AG10803 (cell line): ENCODE measurements around the gene OSER1.
A peak's percentile ranks its signal among the peaks of the same experiment; 100 is the strongest.

ENCODE experiments used
- DNase-seq: peaks from one replicate; pipeline ENCODE4 v3.0.0; 2010; ENCODE audit warnings: low read depth
- H3K4me3 ChIP-seq: 2 replicates; pipeline ENCODE4 v1.5.1; 2011; ENCODE audit warnings: mild to moderate bottlenecking, low read length, control low read depth
- TF ChIP-seq, protein P1 (sequence below): conservative IDR thresholded peaks from 2 replicates; pipeline ENCODE4 v1.5.1; 2011; ENCODE audit warnings: mild to moderate bottlenecking, low read length, control low read depth, inconsistent platforms

Gene OSER1

DNA sequence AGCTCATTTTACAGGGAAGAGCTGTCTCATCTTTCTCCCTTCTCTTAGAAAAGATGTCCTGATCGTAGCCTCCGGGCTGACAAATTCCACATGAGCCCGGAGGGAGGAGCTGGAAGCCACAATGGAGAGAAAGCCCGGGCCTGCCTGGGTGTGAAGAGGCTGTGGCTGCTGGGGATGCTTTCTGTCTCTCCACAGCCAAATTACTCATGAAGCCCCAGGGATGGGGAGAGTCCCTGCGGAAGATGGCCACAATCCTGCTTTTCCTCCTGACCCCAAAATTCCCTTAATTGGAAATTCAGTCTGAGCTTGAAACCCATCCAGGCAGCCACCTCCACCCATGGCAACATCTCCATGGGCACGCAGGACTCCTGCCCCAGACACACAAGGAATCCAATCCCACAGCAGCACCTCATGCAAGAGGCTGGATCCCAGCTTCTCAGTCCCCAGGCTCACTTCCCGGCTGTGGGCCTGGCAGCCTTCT, 56.0 kb downstream of the OSER1 start:
- peak; percentile 74 for DNase-seq
- H3K4me3 ChIP-seq = no peak overlapping the region
- TF ChIP-seq, protein P1, sequence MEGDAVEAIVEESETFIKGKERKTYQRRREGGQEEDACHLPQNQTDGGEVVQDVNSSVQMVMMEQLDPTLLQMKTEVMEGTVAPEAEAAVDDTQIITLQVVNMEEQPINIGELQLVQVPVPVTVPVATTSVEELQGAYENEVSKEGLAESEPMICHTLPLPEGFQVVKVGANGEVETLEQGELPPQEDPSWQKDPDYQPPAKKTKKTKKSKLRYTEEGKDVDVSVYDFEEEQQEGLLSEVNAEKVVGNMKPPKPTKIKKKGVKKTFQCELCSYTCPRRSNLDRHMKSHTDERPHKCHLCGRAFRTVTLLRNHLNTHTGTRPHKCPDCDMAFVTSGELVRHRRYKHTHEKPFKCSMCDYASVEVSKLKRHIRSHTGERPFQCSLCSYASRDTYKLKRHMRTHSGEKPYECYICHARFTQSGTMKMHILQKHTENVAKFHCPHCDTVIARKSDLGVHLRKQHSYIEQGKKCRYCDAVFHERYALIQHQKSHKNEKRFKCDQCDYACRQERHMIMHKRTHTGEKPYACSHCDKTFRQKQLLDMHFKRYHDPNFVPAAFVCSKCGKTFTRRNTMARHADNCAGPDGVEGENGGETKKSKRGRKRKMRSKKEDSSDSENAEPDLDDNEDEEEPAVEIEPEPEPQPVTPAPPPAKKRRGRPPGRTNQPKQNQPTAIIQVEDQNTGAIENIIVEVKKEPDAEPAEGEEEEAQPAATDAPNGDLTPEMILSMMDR = peak; percentile 37

DNA sequence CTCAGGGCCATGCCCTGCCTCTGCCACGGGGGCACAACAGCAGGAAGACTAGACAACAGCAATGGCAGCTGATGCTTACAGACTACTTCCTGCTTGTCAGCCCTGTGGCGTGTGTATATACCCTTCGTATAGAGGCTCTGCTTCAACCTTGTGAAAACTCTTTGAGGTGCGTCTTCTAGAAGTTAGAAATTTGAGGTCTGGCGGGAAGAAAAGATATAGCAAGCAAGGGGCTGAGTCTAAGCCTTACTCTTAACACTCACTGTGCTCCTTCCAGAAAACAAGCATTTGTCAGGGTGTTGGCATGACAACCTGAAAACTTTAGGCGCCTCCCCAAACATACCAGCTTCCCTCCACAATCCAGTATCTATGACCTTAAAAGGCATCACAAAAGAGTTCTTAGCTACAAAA, 56.9 kb downstream of the OSER1 start:
- DNase-seq = peak; percentile 76
- no peak overlapping the region for H3K4me3 ChIP-seq
- TF ChIP-seq, protein P1 = no peak

GRCh38 chr20:44151621-44152416, 58.8 kb downstream of the OSER1 start:
- no peak for DNase-seq
- TF ChIP-seq, protein P1 = no peak
- H3K4me3 ChIP-seq = no peak overlapping the region

DNA sequence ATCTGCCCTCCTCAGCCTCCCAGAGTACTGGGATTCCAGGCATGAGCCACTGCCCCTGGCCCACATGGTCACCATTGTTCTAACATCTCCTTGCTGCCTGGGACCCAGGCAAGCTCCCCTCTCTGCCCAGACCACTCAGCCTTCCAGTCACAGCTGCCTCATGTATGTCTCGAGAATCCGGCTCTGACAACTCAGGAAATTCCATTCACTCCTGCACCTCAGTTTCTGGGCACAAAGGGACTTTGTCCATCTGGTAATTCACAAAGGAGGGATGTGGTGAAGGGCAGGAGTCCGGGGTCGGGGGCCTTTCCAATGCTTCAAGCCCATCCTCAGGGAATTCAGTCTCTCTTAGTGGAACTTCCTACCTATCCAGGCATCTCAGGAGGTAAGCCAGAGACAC, 64.3 kb downstream of the OSER1 start:
- no peak overlapping the region for H3K4me3 ChIP-seq
- TF ChIP-seq, protein P1 = no peak
- no peak for DNase-seq
